Testis (tissue), 2 donors: ENCODE data around the gene CCRL2.

Experiments
- CTCF ChIP-seq, 3 experiments: fragments of 450-650 bp in 2 of 3; fragments of 200-600 bp in 1 of 3; sonication (generic) in 1 of 3; IDR thresholded peaks; one replicate each; pipeline ENCODE4 v1.5.1; 2016 to 2019; ENCODE audit warnings: antibody characterized with exemption in 3 of 3, mild to moderate bottlenecking in 2 of 3, moderate library complexity in 1 of 3
- POLR2A ChIP-seq: fragments of 450-650 bp; IDR thresholded peaks from one replicate; pipeline ENCODE4 v1.6.1; 2017; ENCODE audit warnings: antibody characterized with exemption, mild to moderate bottlenecking, moderate library complexity

GRCh38 chr3:46360907-46361306, 46.2 kb upstream of the CCRL2 start:
- no peak for TF ChIP-seq POLR2A
- TF ChIP-seq CTCF (IDR thresholded peaks at IDR 0.05): no peak
